Measurements from ENCODE around the gene AARS2.

Gene AARS2

DNA sequence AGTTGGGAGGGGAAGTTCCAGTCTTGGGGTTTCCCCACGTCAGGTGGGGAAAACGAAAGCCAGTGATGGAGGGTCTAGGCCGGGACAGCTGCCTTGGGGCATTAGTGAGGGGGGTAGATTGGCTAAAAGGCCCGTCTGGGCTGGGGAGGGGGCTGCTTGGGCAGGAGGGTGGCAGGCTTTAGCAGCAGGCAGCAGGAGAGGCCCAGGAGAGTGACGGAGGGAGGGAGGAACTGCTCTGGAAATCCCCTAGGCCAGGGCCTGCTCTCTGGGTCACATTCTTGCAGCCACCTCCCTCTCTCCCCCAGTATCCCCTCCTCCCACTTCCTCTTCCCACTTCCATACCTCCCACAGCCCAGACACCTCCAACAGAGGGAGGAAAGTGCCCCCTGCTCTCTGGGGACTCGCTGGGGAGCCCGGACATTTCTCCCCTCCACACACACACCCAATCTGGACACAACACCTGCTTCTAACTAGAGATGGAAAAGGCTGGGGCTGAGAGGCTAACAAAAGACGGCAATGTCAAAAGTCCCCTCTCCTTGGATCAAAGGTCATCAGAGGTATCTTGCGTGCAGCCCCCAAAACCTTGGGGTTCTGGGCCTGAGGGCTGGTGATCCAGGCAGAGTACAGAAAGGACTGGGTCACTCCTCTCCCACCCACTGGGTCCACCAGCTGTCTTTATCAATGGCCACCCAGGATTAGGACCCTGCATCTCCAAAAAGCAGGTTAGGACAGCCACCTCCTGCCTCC, 49.6 kb downstream of the AARS2 start:
- H3K27ac ChIP-seq: no peak overlapping the region
- TF ChIP-seq ZFX (IDR thresholded peaks at IDR 0.05) (no peak), CTCF (conservative IDR thresholded peaks at IDR 0.05) (no peak)

- TF ChIP-seq CTCF (conservative IDR thresholded peaks at IDR 0.05) (no peak), ZFX (IDR thresholded peaks at IDR 0.05) (no peak)
- H3K27ac ChIP-seq: no peak overlapping the region
Observed at GRCh38 chr6:44262467-44263353, 50.4 kb downstream of the AARS2 start.

DNA sequence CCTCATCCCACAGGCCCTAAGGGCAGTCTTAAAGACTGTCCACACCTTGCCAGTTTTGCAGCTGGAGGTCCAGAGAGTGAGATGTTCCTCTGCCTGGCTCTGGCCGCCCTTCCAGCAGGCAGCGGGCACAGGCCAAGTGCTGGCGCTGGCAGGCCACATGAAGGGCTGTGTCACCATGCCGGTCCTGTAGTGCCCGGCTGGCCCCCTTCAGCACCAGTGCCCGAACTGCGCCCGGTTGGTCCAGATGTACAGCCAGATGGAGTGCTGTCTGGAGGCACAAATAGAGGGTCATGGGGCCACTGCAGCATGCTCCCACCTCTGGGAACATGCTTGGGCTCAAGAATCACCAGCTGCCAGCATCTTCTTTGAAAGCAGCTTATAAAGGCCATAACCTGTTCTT, 51.6 kb downstream of the AARS2 start:
- TF ChIP-seq CTCF (conservative IDR thresholded peaks at IDR 0.05) (no peak), ZFX (IDR thresholded peaks at IDR 0.05) (no peak)
- H3K27ac ChIP-seq: no peak overlapping the region

DNA sequence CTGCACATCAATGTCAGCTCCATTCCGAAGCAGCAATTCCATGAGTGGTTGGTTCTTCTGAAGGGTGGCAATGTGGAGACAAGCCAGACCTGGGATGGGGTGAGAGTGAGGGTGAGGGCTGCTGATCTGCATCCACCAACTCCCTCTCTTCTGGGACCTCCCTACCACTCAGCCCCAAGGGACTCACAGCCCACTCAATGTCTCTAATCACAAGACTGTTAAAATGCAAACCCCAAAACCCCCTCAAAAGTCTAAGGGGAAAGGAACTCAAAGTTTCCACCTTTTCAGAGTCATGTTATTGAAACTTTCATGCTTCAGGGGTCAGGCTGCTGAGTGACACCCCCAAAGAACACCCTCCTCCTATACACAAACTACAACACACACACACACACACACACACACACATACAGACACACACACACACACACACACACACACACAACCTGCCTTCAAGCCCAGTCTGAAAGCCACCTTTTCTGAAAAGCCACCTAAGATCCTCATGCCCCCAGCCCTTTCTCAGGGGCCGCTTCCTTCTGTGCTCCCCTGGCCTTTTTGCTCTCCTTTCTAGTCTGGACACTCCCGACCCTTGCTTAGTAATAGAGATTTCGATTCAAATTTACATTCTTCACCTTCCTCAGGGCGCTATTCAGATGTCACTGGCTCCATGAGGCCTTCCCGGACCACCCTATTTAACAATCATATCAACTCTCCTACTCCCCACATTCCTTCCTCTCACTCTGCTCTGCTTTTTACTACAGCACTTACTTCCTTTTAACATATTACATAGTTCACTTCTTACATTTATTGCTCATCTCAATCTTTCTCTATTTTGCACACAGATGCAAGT, 52.5 kb downstream of the AARS2 start:
- no peak overlapping the region for H3K27ac ChIP-seq
- no peak for TF ChIP-seq ZFX (IDR thresholded peaks at IDR 0.05)

DNA sequence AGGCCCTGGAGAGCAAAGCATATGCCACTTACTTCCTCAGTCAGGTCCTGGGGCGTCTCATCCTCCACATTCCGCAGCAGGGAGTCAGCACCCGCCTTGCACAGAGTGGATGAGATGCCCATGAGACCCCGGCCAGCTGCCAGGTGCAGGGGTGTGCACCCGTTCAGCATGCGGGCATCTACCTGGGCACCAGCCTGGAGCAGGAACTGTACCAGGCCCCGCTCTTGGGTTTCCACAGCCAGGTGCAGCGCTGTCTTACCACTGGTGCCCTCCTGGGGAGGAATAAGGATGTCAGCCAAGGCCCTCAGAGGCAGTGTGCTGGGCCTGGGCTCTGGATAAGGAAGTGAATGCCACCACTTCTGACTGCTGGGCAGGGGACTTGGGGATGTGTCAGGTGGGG, 53.1 kb downstream of the AARS2 start:
- TF ChIP-seq CTCF (conservative IDR thresholded peaks at IDR 0.05) (no peak), ZFX (IDR thresholded peaks at IDR 0.05) (no peak)
- H3K27ac ChIP-seq: no peak overlapping the region

DNA sequence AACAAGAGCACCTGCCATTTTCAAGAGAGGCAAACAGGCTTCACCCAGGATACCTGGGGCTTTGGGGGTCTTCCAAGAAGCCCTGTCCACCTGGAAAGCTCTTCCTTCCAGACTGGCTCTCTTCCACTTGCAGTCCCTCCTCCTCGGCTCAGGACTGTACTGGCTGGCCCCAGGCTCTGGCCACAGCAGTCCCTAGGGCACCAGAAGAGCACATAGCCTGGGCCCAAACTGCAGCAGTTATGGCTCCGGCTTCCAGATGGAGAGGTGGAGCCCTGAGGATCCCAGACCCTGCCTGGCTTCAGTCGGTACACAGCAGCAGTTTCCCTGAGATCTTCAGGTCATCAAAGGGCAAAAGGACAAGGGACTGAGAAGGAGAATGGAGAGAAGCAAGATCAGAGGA, 54.2 kb downstream of the AARS2 start:
- H3K27ac ChIP-seq: no peak overlapping the region
- TF ChIP-seq ZFX (IDR thresholded peaks at IDR 0.05) (no peak), CTCF (conservative IDR thresholded peaks at IDR 0.05) (no peak)

- peak overlapping the region; percentile 97 for H3K27ac ChIP-seq
- TF ChIP-seq ZFX (IDR thresholded peaks at IDR 0.05): no peak
- no peak for TF ChIP-seq CTCF (conservative IDR thresholded peaks at IDR 0.05)
Observed at GRCh38 chr6:44258325-44258863, 54.8 kb downstream of the AARS2 start.
